HG02870 (cell line): ENCODE measurements around the gene TUB.

Experiments
- ATAC-seq: cut with Tn5 transposase; IDR thresholded peaks from one replicate; pipeline ENCODE4 v1.9.1; 2021; ENCODE audit warnings: mild to moderate bottlenecking, moderate library complexity; ENCODE audit not compliant: unreplicated experiment

The TUB gene

DNA sequence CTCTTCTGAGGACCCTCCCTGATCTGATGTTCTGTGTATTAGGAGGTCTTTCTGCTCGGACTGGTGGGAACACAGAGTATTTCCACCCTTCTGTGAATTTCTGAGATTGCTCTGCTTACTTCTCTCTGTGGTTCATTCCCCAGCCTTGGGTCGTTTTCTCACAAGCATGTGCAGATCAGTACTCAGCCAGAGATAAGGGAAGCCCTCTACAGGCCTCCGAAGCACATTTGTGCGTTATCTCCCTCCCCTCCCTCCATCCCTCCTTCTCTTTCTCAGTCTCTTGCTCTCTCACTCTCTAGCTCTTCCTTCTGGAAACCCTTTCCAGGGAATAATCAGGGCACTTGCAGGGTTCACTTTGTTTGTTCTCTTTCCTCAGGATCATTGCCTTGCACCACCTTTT lies 35.2 kb upstream of the TUB start:
- ATAC-seq: no peak

DNA sequence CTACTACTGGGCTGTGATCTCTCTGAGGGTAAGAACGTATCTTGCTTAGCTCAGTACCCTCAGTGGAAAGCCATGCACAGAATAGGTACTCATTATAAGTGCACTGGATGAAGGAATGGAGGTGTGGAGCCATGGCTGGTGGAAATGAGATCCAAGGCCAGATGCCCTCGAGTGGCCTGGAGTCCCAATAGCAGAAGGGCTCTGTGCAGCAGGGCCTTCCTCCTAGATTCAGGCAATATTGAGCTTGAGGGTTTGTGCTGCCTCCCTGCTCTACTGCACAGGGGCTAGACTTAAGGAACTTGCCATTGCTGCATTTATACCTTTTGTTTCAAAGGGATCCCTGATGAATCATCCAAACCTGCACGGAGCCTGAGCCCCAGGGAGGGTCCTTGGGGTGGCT lies 33.6 kb upstream of the TUB start:
- no peak for ATAC-seq

DNA sequence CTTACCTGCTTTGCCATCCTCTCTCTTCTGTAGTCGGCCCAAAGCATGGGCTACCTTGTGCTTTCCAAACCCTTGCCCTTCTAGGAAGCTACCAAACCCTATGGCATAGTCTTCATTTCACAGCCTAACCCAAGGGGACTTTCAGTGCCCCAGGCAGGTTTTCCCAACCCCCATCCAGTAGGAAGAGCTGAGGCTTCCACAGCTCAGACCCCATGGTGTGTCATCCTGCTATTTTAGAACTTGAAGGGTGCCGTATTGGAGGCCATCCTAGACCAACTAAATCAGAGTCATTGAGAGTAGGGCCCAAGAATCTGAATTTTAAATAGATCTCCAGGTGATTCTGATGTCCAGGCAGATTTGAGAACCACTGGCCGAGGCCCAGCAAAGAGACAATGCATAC lies 31.9 kb upstream of the TUB start:
- no peak for ATAC-seq

DNA sequence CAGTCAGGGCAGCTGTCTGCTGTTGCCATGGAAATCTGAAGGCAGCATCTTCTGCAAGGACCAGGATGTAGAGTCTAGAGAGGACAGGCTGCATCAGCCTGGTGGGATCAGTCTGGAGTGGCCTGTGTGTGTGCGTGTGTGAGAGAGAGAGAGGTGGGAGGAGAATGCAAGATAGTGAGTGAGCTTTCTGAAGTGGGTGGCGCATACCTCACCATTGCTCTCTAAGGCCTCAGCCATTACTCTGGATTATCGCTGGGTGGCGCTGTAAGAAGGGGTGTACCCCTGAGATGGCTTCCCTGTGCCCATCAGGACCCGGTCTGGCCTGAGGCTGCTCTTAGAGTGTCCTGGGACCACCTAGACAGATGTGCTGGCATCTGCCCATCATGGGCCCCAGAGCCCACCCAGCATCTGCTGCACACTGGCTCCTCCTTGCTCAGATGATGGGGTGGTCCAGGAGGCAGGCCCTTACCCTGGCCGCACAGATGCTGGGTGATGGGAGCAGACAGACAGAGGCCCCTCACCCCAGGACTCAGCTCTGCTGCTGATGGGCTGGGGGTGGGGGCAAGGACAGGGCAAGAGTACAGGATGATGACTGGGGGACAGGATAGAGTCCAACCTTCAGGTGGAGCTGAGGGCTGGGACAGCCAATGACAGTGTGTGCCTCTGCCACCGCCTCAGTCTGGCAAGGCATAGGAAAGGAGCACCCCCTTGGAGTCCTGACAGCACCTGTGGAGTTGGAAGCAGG lies 25.7 kb upstream of the TUB start:
- ATAC-seq: no peak

DNA sequence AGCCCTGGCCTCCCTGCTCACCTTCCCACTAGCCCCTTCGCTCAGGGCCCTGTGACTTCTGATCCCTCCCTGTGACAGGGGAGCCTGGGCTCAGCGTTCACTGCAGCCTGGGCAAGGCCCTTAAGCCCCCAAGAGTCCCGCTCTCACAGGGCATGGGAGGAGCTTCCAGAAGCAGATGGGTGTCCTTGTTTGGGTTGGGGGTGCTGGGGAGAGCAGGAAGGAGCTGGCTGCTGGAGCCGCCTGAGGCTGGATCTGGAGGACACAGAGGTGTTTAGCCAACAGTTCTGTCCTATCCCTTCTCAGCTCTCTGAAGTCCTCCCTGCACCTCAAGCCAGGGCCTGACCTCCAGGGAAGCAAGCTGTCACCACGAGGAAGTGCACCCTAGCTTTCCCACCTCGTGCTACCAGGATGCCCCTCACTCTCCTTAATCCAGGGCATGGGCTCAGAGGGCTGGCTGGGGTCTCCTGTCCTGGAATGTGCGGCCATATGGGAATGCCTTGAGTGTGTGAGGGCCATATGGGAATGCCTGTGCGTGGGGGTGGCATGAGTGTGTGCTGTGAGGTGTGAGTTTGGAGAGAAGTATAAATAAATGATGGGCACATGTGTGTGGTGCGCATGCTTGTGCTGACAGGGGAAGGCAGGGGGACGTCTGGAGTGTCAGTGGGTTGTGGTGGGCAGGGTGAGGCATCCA lies 25.0 kb upstream of the TUB start:
- no peak for ATAC-seq

DNA sequence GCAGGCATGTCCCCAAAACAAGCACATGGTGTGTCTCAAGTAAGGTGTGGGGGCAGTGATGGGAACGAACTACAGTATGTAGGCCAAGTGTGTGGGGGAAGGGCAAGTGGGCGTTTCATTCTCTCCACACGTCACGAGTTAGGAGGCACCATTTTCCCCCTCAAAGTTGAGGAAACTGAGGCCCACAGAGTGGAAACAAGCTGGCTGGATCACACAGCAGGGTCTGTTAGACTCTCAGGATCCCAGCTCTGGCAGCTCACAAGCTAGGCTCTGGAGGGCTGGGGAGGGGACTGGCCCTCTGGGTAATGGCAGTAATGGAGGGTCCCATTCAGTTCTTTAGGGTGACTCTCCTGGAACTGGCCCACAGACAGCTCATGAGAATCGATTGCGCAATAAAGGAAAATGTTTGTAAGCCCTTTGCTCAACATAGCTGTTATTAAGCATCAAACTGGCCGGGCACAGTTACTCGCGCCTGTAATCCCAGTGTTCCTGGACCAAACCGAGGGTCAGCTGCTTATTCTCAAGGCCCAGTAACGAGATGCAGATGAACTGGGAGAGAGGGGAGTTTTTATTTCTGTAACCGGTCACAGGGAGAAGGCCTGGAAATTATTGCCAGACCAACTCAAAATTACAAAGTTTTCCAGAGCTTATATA lies 24.1 kb upstream of the TUB start:
- no peak for ATAC-seq

DNA sequence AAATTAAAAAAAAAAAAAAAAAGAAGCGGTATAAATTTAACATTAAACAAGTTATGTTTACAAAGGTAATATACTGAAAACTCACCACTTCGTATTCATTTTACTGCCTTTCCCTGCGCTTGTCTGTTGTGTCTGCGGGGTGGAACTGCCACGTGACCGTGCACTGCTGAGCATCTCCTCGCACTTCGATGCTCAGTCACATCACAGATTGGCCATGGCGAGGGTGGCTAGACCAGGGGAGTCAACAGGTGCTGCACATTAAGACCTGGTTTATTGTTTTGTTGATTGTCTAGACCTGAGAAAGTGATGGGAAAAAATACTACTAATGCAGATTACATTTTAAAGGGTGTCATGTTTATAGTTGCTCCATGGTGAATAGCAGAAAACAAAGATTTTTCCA lies 22.8 kb upstream of the TUB start:
- ATAC-seq: no peak

DNA sequence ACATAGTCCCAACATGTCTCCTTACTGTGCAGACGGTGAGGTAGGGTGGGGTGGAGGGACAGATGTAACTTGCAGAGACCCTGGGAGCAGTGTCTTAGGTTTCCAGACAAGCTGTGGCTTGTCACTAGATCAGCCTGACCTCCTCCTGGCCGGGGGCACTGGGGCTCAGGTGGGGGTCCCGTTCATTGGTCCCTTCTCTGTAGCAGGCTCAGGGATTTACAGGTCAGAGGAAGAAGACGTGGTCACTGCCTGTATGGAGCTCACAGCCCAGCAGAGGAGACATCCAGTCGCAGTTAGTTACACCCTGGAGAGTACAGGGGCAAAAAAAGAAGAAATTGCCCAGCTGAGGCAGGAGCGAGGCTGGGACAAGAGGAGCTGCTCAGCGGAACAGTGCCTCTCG lies 22.0 kb upstream of the TUB start:
- ATAC-seq: no peak

DNA sequence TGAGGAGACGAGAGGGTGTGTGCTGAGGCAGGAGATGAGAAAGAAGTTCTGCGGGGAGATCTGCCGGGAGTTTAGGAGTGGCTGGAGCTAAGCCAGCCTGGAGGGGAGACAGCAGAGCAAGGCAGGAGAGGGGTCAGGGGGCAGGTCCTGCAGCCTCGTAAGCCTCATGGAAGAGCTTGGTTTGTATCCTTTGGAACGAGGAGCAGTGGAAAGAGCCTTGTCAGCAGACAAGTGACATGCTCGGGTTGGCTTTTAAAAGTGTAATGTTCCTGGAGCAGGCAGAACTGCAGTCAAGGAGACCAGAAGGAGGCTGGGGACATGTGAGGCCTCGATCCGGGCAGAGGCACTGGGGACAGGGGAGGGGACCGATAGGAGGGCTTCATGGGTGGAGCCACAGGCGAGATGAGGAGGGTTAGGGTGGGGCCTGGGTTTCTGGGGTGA lies 21.4 kb upstream of the TUB start:
- ATAC-seq: no peak

DNA sequence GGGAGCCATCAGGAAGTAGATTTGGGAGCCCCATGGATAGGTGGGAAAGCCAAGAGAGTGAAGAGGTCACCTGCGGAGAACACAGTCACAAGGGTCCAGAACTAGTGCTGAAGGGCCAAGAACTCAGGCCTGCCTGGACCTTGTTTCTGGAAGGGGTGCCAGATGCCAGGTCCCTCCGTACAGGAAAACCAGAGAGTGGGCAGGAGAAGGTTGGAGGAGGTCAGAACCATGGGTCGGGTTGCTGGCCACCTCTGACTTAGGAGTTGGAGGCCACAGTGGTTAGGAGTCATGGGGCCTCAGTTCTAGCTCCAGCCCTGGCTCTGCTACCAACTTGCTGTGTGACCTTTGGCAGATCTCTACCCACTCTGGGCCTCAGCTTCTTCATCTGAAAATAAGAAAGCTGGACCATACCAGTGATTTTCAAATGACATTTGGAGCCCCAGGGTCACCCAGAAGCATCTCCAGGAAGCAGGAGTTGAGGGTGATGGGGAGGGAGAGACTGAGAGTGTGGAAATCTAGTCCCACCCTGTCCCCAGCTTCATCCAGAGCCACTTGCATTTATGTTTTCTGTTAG lies 20.8 kb upstream of the TUB start:
- ATAC-seq: no peak

DNA sequence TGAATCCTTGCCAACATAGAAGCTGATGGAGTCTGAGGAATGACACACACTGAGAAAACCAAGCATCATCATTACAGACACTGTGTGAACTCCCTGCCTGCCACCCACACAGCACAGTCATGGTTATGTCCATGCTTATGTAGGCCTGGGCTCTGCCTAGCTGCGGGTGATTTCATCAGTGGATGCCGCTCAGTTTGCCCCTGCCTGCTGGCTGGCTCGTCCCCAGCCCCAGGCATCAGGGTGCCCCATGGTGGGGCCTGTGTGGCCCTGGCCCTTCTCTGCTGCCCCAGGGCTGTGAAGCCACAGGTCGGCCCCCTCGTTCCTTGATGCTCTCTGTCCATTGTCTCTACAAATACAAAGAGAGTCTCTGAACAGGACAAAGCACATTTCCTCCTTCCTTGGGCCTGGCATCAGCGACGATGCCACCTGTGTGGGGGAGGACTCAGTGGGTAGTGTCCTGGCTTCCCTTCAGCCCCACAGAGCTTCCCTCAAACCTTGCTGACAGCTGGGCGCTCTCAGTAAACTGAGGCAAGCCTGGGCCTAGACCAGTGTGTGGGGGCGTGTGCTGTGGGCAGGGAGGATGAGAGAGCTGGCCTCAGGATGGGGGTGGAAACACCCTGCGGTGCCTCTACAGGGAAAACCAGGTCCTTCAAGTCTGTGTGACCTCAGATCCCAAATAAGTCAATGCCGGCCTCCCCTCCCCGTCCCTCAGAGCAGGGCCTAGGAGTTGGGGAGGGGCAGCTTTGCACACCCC lies 20.0 kb upstream of the TUB start:
- no peak for ATAC-seq

DNA sequence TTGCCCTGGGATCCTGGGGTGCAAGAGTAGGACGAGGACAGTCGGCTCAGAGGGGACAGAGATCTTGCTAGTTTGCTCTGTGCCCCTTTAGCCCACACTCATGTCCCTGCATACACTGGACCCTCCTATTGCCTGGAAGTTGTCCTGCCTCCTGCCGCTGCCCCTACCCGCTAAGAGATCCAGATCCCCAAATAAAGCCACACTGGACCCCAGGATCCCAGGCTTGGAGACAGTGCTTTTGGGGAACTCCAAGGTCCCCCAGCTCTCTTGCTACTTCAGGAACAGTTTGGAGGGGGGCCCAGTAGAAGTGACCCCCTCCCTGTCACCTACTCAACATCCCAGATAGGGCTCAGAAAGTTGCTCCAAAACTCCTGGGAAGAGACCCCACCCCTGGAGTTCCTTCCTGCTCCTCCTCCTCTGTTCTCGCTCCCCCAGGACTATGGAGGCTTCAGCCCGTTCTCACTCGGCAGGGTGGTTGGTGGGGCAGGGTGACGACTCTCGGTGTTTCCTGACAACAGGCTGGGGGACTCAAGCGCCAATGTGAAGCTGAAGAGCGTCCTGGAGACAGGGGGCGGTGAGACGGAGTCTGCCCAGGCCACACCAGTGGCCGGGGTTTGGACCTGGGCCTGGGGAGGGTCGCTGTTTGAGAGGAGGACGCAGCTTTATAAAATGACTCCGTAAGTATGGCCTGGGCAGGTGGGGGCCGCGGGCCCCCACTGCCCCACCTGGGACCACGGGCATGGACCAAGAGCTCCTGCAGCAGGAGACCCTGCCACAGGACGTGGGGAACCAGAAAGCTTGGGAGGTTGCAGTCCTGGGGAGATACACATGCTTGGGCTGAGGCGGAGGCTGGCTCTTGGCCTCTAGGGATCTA lies 19.2 kb upstream of the TUB start:
- ATAC-seq: no peak

DNA sequence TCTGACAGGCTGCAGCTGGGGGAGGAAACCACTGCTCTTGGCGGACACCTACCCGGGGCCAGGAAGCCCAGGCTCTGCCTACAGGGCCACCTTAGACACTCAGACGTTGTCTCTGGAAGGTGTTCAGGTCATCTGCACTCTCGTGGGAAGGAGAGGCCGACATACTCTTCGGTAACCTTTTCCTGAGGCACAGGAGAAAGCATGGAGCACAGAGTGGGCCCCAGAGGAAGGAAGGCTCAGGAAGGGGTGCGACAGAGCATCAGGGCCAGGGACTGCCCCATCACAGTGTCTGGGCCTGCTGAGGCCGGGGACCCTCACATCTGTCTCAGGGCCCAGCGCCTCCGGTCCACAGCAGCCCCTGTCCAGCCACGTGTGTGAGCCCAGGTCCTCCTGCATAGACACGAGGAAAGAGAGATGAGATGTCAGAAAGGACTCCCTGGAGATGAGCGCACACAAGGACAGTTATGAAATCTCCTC lies 18.2 kb upstream of the TUB start:
- ATAC-seq: no peak

DNA sequence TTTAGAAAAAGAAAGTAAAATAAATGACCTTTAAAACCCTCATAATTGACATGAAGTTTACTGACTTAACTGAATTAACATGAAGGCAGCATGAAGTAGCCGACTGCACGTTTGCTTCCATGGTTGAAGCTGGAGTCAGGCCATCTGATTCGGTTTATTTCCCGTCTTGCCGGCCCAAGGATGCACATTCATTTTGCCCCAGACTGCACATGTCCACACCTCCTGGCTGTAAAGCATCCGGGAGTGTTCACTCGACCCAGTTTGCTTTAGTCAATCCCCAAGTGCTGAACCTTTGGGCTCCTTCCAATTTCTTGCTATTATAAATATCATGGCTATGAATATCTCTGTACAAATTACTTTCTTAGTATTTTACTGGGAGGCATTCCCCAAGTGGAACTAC lies 17.7 kb upstream of the TUB start:
- no peak for ATAC-seq

DNA sequence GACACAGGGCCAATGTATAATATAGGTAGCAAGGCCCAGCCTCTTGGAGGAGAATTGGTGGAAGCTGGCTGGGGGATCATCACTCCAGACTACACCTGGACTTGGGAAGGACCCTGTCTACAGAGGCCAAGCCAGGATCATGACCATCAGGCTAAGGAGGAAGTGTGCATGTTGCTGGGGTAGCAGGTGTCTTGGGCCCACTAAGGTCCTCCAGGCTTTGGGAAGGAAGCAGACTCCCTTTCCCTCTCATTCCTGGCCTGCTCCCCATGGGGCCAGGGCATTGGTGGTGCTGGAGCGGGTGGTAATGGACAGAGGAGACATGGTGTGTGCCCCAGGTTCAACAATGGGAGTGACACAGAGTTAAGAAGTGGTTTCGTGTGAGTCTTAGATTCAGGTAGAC lies 16.0 kb upstream of the TUB start:
- ATAC-seq: no peak

DNA sequence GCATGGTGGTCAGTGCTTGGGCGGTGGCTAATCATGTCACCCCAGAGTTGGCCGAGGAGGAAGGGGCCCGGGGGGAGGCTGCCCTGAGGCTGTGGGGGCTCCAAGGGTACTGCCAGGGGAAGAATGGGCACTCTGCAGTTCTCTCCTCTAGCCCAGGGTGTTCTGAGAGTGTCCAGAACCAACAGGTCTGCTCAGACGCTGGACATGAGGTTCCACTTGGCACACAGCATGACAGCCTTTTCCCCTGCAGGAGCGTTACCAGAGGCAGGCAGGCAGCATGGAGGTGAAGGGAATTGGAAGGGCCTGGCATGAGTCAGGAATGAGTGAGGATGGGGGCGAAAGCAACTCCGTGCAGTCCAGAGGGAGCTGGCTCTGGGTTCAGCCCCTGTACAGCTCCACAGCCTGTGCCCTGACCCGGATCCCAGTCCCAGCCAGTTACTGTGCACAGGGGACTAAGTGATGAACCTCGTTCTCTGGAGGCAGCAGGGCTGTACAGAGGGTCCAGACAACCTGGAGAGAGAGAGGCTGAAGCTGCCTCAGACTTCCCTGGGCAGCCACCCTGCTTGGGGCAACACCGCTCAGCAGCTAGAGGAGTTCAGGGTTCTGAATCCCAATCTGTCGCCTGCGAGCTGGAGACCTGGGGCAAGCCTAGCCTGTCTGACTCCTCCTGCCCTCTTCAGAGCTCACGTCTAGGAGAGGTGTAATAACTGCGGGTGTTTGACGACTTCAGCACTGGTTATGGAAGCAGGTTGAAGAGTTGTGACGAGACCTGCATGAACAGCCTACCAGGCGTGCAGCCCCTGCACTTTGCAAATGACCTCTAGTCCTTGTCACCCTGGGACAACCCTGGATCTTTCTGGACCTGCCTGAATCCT lies 14.7 kb upstream of the TUB start:
- ATAC-seq: no peak

DNA sequence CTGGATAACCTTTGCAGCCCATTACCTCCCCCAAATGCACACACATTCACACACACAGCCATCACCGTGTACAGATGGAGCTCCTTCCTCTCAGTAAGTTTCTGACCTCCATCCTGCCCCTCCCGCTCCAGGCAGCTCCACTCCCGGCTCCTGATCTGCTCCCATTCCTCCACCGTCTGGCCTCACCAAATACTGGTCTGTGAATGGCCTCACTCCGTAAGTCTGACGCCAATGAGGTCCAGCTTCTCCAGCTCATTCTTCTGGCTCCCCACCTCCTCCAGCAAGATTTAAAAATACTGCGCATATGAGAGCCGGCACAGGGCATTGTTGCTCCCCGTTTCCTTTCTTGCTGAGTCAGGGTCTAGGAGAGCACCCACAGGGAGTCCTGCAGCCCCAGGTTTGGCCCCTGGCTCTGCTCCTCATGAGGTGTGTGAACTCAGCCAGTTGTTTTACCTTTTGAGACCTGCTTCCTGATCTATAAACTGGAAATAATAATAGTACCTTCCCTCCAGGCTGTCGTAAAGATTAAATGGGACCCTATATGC lies 14.0 kb upstream of the TUB start:
- ATAC-seq: no peak

DNA sequence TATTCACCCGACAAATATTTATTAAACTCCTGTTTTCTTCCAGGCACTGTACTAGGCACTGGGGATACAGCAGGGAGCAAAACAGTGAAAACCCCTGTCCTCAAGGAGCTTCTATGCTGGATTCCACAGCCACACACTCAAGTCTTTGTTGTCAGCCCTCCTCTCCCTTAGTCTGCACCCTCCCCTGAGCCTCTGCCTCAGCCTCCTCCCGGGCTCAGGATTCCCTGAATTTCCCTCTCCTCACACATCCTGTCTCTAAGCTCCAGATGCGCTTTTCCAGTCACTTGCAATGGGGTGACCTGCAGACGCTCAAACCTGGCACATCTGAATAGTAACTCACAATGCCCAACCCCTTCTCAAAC lies 13.5 kb upstream of the TUB start:
- ATAC-seq: no peak
